ENCODE results near the gene CEP68. TPM values are rescaled to one million over a fixed set of nuclear protein-coding genes. Genes with fewer than 3 reads are reported as not detected.

Gene CEP68
- total and polyA plus RNA-seq, 5 experiments from 2014 or later = 26.6 to 61.7 (median 39.1) TPM

GRCh38 chr2:65023742-65024141 is 32.5 kb upstream of the CEP68 start:
- Mint-ChIP-seq H3K4me3 (no peak overlapping the region), H3K36me3 (peaks cover 0 to 28% (median 6%) of the 10 kb centered on the region in 3 donors), H3K27me3 (no peaks in the 10 kb centered on the region), H3K9me3 (no peaks in the 10 kb centered on the region), H3K27ac (no peak overlapping the region), H3K4me1 (peaks cover 3 to 33% (median 6%) of the 10 kb centered on the region in 4 donors)
- no peak for ATAC-seq
- POLR2A ChIA-PET = no interaction called here
- DNase-seq = no peak

DNA sequence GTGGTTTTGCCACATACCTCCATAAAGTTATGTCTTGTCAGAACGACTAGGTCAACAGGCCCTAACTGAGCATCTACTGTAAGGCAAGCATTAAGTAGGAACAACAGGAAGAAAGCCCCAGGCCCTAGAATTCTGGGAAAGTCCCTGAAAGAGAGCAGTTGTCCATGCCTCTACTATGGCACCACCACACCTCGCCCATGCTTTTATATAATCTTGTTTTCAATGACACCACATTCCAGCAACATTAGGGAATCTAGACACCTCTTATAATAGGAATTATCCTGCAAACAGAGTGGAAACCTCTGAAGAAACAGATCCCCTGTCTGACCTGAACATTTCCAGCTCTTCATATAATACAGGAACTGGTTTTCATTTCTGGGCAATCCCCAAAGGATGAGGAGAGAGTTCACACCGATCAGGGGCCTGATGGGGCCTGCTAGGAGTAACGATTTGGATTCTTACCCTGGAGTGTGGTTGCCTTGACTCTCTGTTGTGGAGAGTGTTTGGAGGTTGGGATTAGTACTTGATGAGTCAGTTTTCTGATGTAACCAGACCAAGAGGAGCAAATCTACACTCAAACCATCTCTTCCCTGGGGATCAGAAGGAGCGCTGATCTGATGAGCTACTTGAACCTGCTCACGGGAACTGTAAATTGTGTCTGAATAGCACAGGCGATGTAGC is 31.9 kb upstream of the CEP68 start:
- Mint-ChIP-seq H3K36me3 (peaks cover 0 to 25% (median 2%) of the 10 kb centered on the region in 3 donors), H3K27ac (no peak overlapping the region), H3K27me3 (no peaks in the 10 kb centered on the region), H3K9me3 (no peaks in the 10 kb centered on the region), H3K4me3 (no peak overlapping the region), H3K4me1 (peaks cover 3 to 33% (median 5%) of the 10 kb centered on the region in 4 donors)
- DNase-seq = no peak
- POLR2A ChIA-PET = no interaction called here
- ATAC-seq = no peak

DNA sequence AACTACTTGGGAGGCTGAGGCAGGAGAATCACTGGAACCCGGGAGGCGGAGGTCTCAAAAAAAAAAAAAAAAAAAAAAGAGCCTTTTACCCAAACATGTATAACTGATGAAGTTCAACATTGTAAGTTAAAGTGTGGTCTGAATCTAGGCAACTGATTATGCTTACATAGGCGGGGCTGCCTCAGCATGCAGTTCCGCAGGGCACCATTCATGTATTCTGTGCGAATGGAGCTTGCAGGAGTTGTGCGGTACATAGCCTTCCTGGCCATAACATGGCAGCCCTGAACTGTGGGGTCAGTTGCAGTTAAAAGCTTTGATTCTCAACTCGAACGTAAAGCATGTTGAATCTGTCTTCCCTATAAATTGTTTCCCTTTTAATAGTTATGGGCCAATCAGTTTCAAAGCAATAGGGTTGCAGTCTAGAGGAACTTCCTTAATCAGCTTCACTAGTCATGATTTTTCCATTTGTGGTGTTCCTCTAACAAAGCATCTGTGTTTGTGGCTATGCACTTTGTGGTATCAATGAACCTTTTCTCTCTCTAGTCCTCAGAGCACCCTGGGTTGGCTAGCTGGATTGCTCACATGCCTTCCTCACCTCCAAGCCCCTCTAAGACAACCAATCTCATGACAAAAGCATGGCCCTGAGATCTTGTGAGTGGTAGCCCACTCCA is 30.6 kb upstream of the CEP68 start:
- Mint-ChIP-seq H3K4me1 (peaks cover 5 to 42% (median 8%) of the 10 kb centered on the region in 4 donors), H3K27me3 (no peaks in the 10 kb centered on the region), H3K36me3 (peaks cover 0 to 29% (median 2%) of the 10 kb centered on the region in 3 donors), H3K4me3 (peak overlapping the region in 1 of 10 donors; percentile 40), H3K9me3 (no peaks in the 10 kb centered on the region), H3K27ac (peak overlapping the region in 2 of 10 donors; percentile 42 to 43)
- POLR2A ChIA-PET = no interaction called here
- ATAC-seq (peak in 1 of 2 donors; percentile 33), DNase-seq (no peak)

DNA sequence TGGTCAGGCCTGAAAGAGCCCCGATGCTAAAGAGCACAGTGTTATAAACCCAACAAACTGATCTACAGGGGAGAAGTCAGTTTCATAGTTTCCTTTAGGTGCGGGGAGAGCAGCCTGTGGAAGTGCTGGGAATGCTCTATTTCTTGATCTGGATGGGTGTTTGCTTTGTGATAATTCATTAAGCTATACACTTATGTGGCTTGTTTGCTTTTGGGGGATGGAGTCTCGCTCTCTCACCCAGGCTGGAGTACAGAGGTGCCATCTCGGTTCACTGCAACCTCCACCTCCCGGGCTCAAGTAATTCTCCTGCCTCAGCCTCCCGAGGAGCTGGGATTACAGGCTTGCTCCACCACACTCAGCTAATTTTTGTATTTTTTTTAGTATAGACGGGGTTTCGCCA is 30.1 kb upstream of the CEP68 start:
- Mint-ChIP-seq H3K9me3 (no peaks in the 10 kb centered on the region), H3K4me1 (peaks cover 11 to 48% (median 13%) of the 10 kb centered on the region in 4 donors), H3K36me3 (peaks cover 0 to 29% (median 2%) of the 10 kb centered on the region in 3 donors), H3K27me3 (no peaks in the 10 kb centered on the region), H3K4me3 (peak overlapping the region in 1 of 10 donors; percentile 40), H3K27ac (peak overlapping the region in 2 of 10 donors; percentile 42 to 43)
- ATAC-seq (no peak), DNase-seq (no peak)
- POLR2A ChIA-PET = no interaction called here

- POLR2A ChIA-PET = no interaction called here
- H3K27ac Mint-ChIP-seq = peak overlapping the region in 1 of 10 donors; percentile 64
- H3K4me1 Mint-ChIP-seq = peaks cover 18 to 55% (median 21%) of the 10 kb centered on the region in 4 donors
- no peak overlapping the region for H3K4me3 Mint-ChIP-seq
- peaks cover 0 to 29% (median 2%) of the 10 kb centered on the region in 3 donors for H3K36me3 Mint-ChIP-seq
- H3K27me3 Mint-ChIP-seq = no peaks in the 10 kb centered on the region
- no peaks in the 10 kb centered on the region for H3K9me3 Mint-ChIP-seq
- no peak for DNase-seq
- ATAC-seq = peak in 1 of 2 donors; percentile 26
Measured at GRCh38 chr2:65026704-65027464, 29.3 kb upstream of the CEP68 start.

DNA sequence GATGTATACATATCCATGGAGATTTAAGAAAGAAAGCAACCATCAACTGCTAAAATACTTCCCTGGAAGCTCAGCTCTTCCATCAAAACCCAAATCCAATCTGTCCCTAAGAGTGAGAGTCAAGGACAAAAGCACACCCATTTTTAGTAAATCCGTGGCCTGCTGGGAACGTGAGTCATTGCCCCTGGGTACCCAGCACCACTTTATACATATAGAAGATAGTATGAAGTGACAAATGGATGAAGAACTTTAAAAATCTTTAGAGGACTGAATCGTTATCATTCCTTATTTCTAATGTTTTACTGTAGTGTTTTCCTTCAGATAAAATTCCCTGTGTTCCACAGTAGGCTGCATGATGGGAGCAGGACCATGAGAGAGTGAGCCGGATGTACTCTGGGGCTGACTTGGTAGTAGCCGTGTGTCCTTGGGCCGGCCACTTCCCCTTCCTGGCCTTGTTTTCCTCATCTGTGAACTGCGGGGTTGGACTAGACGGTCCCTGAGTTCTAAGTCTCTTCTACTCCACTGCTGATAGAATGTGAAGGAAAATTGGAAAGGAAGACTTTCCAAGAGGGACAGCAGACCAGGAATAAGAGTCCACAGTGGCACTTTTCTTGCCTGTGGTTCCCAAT is 28.5 kb upstream of the CEP68 start:
- Mint-ChIP-seq H3K9me3 (no peaks in the 10 kb centered on the region), H3K27me3 (no peaks in the 10 kb centered on the region), H3K4me1 (peaks cover 25 to 63% (median 29%) of the 10 kb centered on the region in 4 donors), H3K27ac (peak overlapping the region in 4 of 10 donors; percentile 0 to 64 (median 10)), H3K4me3 (no peak overlapping the region), H3K36me3 (peaks cover 0 to 29% (median 2%) of the 10 kb centered on the region in 3 donors)
- POLR2A ChIA-PET = no interaction called here
- ATAC-seq = no peak
- DNase-seq = no peak

- Mint-ChIP-seq H3K36me3 (peaks cover 0 to 19% (median 2%) of the 10 kb centered on the region in 3 donors), H3K4me1 (peaks cover 25 to 63% (median 30%) of the 10 kb centered on the region in 4 donors), H3K9me3 (no peaks in the 10 kb centered on the region), H3K4me3 (peak overlapping the region; percentile 43 to 78 (median 71)), H3K27ac (peak overlapping the region; percentile 26 to 93 (median 78)), H3K27me3 (no peaks in the 10 kb centered on the region)
- POLR2A ChIA-PET = interaction anchor here (0.9 to 1.3 kb wide), 3 partner anchors 25 to 128 kb away, joined by 3 to 6 read pairs (median 3); partner anchors contain the start of gene CEP68
- ATAC-seq (peak in 1 of 2 donors; percentile 22), DNase-seq (no peak)
Measured at GRCh38 chr2:65030476-65031332, 25.5 kb upstream of the CEP68 start.

- Mint-ChIP-seq H3K4me1 (peaks cover 22 to 56% (median 26%) of the 10 kb centered on the region in 4 donors), H3K4me3 (peak overlapping the region; percentile 43 to 78 (median 71)), H3K9me3 (no peaks in the 10 kb centered on the region), H3K27ac (peak overlapping the region; percentile 26 to 93 (median 78)), H3K27me3 (no peaks in the 10 kb centered on the region), H3K36me3 (peaks cover 0 to 16% (median 0%) of the 10 kb centered on the region in 3 donors)
- POLR2A ChIA-PET = interaction anchor here (0.9 to 1.3 kb wide), 3 partner anchors 24 to 127 kb away, joined by 3 to 6 read pairs (median 3); partner anchors contain the start of gene CEP68
- ATAC-seq (peak; percentile 76 to 77), DNase-seq (peak in 4 of 10 donors; percentile 10 to 33 (median 20))
Measured at GRCh38 chr2:65031341-65032018, 24.7 kb upstream of the CEP68 start.

DNA sequence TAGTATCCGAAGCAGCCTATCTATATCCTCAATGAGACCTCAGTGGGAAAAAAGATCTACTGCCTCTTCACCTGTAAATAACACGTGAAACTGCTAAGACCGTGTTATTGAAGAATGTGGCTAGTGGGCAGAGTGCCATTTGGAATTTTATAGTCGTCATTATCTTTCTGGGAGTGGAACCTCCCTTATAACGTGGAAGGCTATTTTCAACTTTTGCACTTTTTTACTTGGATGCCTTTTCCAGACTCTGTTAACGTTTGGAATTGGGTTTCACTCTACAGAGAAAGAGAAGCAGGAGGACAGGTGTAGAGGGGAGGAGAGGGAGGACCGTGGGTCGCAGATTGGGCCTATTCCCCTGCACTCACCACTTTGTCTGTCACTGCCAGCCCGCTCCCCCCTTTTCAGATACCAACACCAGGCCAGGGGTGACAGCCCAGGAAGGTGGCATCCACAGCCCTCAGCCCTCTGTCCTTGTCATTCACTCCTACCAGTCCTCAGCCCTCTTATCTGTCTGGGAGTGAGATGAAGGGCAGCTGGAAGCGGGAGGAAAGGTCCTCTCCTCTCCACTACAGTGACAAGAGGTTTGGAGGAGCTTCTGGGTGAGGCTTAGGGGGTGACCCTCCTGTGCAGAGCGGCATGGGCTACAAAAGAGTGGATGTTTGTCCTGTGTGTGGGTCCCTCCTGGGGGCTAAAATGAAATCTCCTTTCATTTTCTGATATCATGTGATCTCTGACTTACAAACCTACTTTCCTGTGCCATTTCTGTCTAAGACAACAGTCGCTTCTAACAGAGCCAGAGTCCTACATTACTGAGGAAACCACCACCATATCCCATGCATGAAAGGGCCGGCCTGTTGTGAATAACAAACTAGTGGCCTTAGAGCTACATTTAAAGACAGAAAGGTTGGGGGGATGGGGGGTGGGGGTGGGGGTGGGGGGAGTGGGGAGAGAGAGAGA is 23.9 kb upstream of the CEP68 start:
- Mint-ChIP-seq H3K27me3 (no peaks in the 10 kb centered on the region), H3K4me3 (peak overlapping the region; percentile 43 to 78 (median 71)), H3K4me1 (peaks cover 22 to 49% (median 26%) of the 10 kb centered on the region in 4 donors), H3K9me3 (no peaks in the 10 kb centered on the region), H3K27ac (peak overlapping the region; percentile 26 to 93 (median 78)), H3K36me3 (peaks cover 0 to 21% (median 0%) of the 10 kb centered on the region in 3 donors)
- POLR2A ChIA-PET = interaction anchor here (1.3 kb wide), 1 partner anchor 23 kb away, joined by 6 read pairs; the partner anchor contains the start of gene CEP68
- no peak for DNase-seq
- ATAC-seq = peak; percentile 10 to 19

GRCh38 chr2:65033178-65033577 is 23.0 kb upstream of the CEP68 start:
- no peak overlapping the region for H3K27ac Mint-ChIP-seq
- H3K4me3 Mint-ChIP-seq = no peak overlapping the region
- H3K4me1 Mint-ChIP-seq = peaks cover 22 to 41% (median 26%) of the 10 kb centered on the region in 4 donors
- DNase-seq (peak in 1 of 10 donors; percentile 12), ATAC-seq (no peak)
- no peaks in the 10 kb centered on the region for H3K27me3 Mint-ChIP-seq
- no peaks in the 10 kb centered on the region for H3K9me3 Mint-ChIP-seq
- POLR2A ChIA-PET = interaction anchor here (0.7 kb wide), 1 partner anchor 116 kb away, joined by 3 read pairs; no protein-coding TSS in a partner anchor
- H3K36me3 Mint-ChIP-seq = peaks cover 0 to 22% (median 3%) of the 10 kb centered on the region in 3 donors

Measured in naive thymus-derived CD8-positive, alpha-beta T cell (primary cell).